Fibroblast of the aortic adventitia (primary cell): ENCODE data around the gene PPP2R5A. TPM values are rescaled to one million over a fixed set of nuclear protein-coding genes. Genes with fewer than 3 reads are reported as not detected.

Experiments used
- DNase-seq: peaks from one replicate; pipeline ENCODE4 v3.0.0-alpha.2; 2010; ENCODE audit warnings: low read depth
- H3K4me3 ChIP-seq: 2 replicates; pipeline ENCODE4 v1.5.1; 2011; ENCODE audit warnings: low read depth, mild to moderate bottlenecking, control low read depth, low read length, moderate library complexity
- CTCF ChIP-seq: IDR thresholded peaks from 2 replicates; pipeline ENCODE4 v1.5.1; 2011; ENCODE audit warnings: mild to moderate bottlenecking, low read length, control low read depth, inconsistent platforms; ENCODE audit not compliant: insufficient read depth
- total RNA-seq: library from RNA; depleted of rRNA; stranded (reverse); fragments of >200 nt; gene quantifications from 2 replicates; pipeline ENCODE4 v1.2.3, GENCODE V29; 2012; ENCODE audit warnings: low replicate concordance

The PPP2R5A gene
- total RNA-seq, 1 donor, result 31.6 TPM

DNA sequence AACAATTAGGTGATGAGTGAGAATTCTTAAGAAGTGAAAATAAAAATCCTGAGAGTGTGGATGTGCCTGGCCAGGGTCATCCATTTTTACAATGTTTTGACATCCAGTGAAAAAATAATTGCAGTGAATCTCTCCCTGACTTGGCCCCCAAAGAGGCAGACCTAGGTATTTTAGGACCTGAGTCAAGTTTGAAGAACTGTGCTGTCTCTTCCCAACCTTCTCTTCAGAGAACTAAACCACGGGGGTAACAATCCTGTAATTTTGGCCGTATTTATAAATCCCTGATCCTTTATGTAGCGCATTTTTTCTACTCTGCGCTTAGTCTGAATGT, 43.3 kb upstream of the PPP2R5A start:
- no peak for TF ChIP-seq CTCF
- no peak overlapping the region for H3K4me3 ChIP-seq
- DNase-seq, result no peak

DNA sequence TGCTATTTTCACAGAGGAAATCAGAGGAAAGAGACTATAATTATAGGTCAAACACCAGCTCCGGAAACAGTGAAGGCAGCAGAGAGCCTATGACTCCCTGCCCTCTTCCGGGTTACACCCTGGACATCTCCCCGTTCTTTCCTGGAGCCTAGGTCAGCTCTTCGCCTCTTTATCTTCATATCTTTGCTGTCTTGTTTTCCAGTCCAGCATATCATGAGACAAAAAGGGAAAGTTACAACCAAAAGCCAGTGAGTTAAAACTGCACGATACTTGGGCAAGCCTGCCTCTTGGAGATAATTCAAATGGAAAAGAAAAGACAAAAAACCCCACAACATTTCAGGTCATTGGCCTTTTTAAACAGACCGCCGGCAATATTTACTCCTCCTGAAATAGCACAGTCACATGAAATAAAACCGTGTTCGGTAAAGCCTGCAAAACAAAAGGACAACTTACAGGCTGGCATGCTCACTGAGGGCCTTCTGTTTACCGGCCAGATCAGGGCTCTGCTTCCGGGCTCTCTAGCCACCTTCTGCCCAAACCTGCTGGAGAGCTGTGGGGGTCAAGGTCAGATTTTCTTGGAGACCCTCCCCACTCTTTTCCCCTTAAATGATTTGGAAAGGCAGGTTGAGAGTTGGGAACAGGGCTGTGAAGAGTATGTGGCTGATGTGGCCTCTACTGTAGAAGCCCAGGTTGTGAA, 42.8 kb upstream of the PPP2R5A start:
- TF ChIP-seq CTCF, result no peak
- no peak for DNase-seq
- no peak overlapping the region for H3K4me3 ChIP-seq

- no peak overlapping the region for H3K4me3 ChIP-seq
- TF ChIP-seq CTCF, result no peak
- DNase-seq, result no peak
Observed at GRCh38 chr1:212242985-212243308, 42.3 kb upstream of the PPP2R5A start.

DNA sequence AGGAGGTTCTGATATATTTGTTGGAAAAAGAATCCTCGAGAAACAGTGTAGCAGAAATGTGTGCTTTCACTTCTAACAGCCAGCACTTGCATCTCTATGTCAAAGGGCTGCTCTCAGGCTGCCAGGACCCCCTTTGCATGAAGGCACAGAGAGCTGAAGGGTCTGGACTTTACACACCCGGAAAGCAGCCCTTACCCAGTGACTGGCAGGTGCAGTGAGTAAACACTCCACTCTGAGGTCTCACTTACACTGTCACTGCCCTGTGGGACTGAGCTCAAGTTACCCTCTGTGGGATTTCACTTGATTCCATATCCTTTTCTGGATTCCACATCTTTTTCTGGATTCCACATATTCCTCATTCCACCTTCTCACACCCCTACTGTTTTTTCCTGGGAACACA, 40.8 kb upstream of the PPP2R5A start:
- no peak for TF ChIP-seq CTCF
- H3K4me3 ChIP-seq, result no peak overlapping the region
- DNase-seq, result no peak

DNA sequence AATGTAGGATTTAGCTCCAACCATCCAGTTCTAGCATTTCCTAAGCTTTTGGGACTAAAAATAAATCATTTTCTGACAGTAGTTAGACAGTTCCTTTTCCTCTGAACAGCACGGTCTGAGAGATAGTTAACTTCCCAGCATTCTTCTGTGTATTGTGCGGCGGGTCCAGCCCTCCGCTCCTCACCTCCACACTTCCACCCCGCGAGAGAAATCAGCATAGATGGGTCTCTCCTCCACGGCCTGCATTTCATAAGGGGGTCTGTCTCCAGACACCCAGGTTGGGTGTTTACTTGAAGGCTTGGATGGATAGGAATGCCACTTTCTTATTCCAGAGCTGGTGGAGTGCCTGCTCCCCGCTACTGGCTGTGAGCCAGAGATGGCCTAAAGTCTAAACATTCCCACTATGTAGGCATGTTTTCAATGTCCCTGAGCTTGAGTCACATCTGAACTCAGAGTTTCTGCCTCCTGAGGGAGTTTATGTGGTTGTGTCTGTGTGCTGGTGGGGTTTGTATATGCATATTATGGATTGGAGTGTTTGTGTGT, 38.0 kb upstream of the PPP2R5A start:
- TF ChIP-seq CTCF, result no peak
- peak; percentile 45 for DNase-seq
- no peak overlapping the region for H3K4me3 ChIP-seq

- no peak overlapping the region for H3K4me3 ChIP-seq
- TF ChIP-seq CTCF, result no peak
- DNase-seq, result no peak
Observed at GRCh38 chr1:212247988-212248387, 37.2 kb upstream of the PPP2R5A start.

- TF ChIP-seq CTCF, result no peak
- no peak overlapping the region for H3K4me3 ChIP-seq
- DNase-seq, result no peak
Observed at GRCh38 chr1:212254853-212255363, 30.3 kb upstream of the PPP2R5A start.
